A673 (cell line): ENCODE results near the gene LTF. TPM values are rescaled to one million over a fixed set of nuclear protein-coding genes. Genes with fewer than 3 reads are reported as not detected.

Experiments
- BruUV-seq: library from RNA; stranded (reverse); fragments of 400-500 nt; replicated peaks from 2 replicates; lab custom pipeline; 2021; lab: Mats Ljungman, UMichigan
- CTCF ChIA-PET: fragments of 300-600 bp; sonication (Branson Sonifier 250); formaldehyde crosslinking; loops from one replicate; lab custom pipeline; 2022; ENCODE audit warnings: antibody characterized with exemption; lab: Charles Lee
- POLR2A ChIA-PET: fragments of 300-600 bp; sonication (Branson Sonifier 250); formaldehyde crosslinking; loops from one replicate; lab custom pipeline; 2022; ENCODE audit warnings: antibody characterized with exemption; ENCODE audit not compliant: low non-redundant PET; lab: Charles Lee
- DNase-seq: peaks from one replicate; pipeline ENCODE4 v3.0.0-alpha.2; 2015; ENCODE audit warnings: low spot score
- H3K27ac ChIP-seq: fragments of 200-600 bp; sonication (generic); 2 replicates; pipeline ENCODE4 v1.5.1; 2016; ENCODE audit warnings: mixed run types, low read depth, mild to moderate bottlenecking, mixed read lengths, antibody characterized with exemption, low read length; ENCODE audit not compliant: poor library complexity, severe bottlenecking
- H3K27me3 ChIP-seq: fragments of 200-600 bp; sonication (generic); replicated peaks from 2 replicates; pipeline ENCODE4 v1.6.1; 2017; ENCODE audit warnings: mixed run types, low read depth, mild to moderate bottlenecking, mixed read lengths, antibody characterized with exemption, low read length; ENCODE audit not compliant: insufficient read depth, poor library complexity
- H3K36me3 ChIP-seq: fragments of 200-600 bp; sonication (generic); 2 replicates; pipeline ENCODE4 v1.6.1; 2016; ENCODE audit warnings: mixed run types, mild to moderate bottlenecking, mixed read lengths, antibody characterized with exemption, low read length; ENCODE audit not compliant: insufficient read depth, poor library complexity, severe bottlenecking
- H3K4me1 ChIP-seq: fragments of 200-600 bp; sonication (generic); 2 replicates; pipeline ENCODE4 v1.6.1; 2017; ENCODE audit warnings: mixed run types, mild to moderate bottlenecking, mixed read lengths, antibody characterized with exemption, low read length; ENCODE audit not compliant: insufficient read depth, poor library complexity, severe bottlenecking
- H3K4me3 ChIP-seq: fragments of 200-600 bp; sonication (generic); 2 replicates; pipeline ENCODE4 v1.5.1; 2016; ENCODE audit warnings: low read depth, mixed run types, mild to moderate bottlenecking, mixed read lengths, low read length; ENCODE audit not compliant: poor library complexity, severe bottlenecking
- H3K9me3 ChIP-seq: fragments of 200-600 bp; sonication (generic); 2 replicates; pipeline ENCODE4 v1.6.1; 2016; ENCODE audit warnings: mixed run types, low read depth, mild to moderate bottlenecking, mixed read lengths, antibody characterized with exemption, low read length; ENCODE audit not compliant: poor library complexity, severe bottlenecking
- EZH2 ChIP-seq: fragments of 200-600 bp; sonication (generic); IDR thresholded peaks from 2 replicates; pipeline ENCODE4 v1.6.1; 2017; ENCODE audit warnings: borderline replicate concordance, low read depth, mild to moderate bottlenecking, mixed read lengths, antibody characterized with exemption, low read length; ENCODE audit not compliant: poor library complexity, severe bottlenecking
- intact Hi-C: fragments of 100-400 bp; cut with micrococcal nuclease; formaldehyde crosslinking; loops from one replicate; pipeline ENCODE4 v1.10.0; 2022; ENCODE audit not compliant: unreplicated experiment
- total RNA-seq: library from RNA; stranded (reverse); gene quantifications from 2 replicates; pipeline ENCODE4 v1.2.3, GENCODE V29; 2021
- TF ChIP-seq, protein P1 (sequence below): fragments of 300-800, 200-600 bp; sonication (generic); conservative IDR thresholded peaks from 2 replicates; pipeline ENCODE4 v1.5.1; 2017; ENCODE audit warnings: low read depth, mild to moderate bottlenecking, antibody characterized with exemption, low read length, moderate library complexity, mixed read lengths

Gene LTF
- total RNA-seq, 1 experiment from 2014 or later, result not detected

DNA sequence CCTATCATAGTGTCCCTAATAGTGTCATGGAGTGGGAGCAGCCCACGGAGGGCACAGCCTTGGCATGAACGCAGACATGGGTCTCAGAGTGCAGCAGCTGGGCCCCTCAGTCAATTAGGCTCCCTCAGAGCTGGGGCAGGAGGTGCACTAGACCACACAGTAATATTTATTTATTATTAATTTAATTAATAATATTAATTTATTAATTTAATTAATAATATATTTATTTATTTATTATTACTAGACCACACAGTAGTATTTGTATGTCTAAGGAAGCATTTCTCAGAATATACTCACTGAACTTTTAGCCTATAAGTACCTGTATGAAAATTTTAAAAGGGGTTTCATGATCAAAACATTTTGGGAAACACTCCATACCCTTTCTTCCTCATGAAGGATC is 63.1 kb downstream of the LTF start:
- Histone ChIP-seq H3K27ac (no peak overlapping the region), H3K36me3 (no peaks in the 10 kb centered on the region), H3K4me3 (no peak overlapping the region), H3K4me1 (no peaks in the 10 kb centered on the region), H3K9me3 (no peaks in the 10 kb centered on the region), H3K27me3 (no peaks in the 10 kb centered on the region)
- CTCF ChIA-PET, result no interaction called here
- TF ChIP-seq, protein P1, sequence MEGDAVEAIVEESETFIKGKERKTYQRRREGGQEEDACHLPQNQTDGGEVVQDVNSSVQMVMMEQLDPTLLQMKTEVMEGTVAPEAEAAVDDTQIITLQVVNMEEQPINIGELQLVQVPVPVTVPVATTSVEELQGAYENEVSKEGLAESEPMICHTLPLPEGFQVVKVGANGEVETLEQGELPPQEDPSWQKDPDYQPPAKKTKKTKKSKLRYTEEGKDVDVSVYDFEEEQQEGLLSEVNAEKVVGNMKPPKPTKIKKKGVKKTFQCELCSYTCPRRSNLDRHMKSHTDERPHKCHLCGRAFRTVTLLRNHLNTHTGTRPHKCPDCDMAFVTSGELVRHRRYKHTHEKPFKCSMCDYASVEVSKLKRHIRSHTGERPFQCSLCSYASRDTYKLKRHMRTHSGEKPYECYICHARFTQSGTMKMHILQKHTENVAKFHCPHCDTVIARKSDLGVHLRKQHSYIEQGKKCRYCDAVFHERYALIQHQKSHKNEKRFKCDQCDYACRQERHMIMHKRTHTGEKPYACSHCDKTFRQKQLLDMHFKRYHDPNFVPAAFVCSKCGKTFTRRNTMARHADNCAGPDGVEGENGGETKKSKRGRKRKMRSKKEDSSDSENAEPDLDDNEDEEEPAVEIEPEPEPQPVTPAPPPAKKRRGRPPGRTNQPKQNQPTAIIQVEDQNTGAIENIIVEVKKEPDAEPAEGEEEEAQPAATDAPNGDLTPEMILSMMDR, result no peak
- no peak for TF ChIP-seq EZH2
- no peak for DNase-seq
- POLR2A ChIA-PET, result no interaction called here
- intact Hi-C loops, result no loop called here
- no TSS peak for BruUV-seq

DNA sequence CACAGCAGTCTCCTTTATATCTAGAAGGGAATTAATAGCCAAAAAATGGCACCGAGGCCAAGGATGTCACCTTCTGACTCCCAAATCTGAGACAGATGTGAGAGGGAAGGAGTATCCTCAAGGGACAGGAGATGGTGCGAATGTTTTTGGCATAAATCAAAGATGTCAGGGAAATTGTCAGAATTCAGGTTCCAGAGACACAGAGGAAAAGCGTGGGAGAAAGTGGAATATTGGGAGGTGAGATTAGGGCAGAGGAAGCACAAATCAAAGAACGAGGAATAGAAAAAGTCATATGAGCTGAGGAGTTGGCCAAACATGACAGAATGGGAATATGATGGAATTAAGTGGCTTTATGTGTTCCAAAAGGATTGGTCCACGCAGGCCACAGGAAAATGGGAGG is 63.9 kb downstream of the LTF start:
- H3K9me3 ChIP-seq, result no peaks in the 10 kb centered on the region
- H3K4me1 ChIP-seq, result no peaks in the 10 kb centered on the region
- intact Hi-C loops, result no loop called here
- ChIA-PET POLR2A (no interaction called here), CTCF (no interaction called here)
- BruUV-seq, result no TSS peak
- no peak overlapping the region for H3K27ac ChIP-seq
- H3K36me3 ChIP-seq, result no peaks in the 10 kb centered on the region
- no peak for DNase-seq
- H3K4me3 ChIP-seq, result no peak overlapping the region
- H3K27me3 ChIP-seq, result no peaks in the 10 kb centered on the region
- TF ChIP-seq, protein P1, result no peak
- TF ChIP-seq EZH2, result no peak

DNA sequence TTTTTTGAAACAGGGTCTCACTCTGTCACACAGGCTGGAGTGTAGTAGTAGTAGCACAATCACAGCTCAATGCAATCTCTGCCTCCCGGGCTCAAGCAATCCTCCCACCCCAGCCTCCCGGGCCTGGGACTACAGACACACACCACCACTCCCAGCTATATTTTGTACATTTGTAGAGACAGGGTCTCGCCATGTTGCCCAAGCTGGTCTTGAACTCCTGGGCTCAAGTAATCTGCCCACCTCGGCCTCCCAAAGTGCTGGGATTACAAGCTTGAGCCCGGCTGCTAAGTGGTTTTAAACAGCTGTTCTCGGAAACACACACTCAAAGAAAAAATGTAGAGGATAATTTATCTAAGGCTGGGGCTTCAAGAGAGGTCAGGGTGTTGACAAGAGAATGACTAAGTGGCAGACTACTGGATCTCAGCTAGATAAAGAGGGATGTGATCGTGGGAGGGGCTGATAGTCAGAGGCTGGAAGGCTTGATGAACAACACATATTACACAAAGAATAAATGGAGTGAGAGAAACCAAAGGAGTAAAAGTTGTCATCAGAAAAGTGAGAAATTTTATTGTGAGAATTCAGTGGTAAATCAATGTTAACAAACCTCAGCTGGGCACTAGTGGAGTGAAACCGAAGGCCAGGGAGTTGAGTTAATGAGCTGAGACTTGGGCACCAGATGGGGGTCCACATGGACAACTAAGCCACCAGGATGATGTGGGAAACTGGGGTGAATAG is 64.5 kb downstream of the LTF start:
- TF ChIP-seq, protein P1, result no peak
- TF ChIP-seq EZH2, result no peak
- Histone ChIP-seq H3K4me1 (no peaks in the 10 kb centered on the region), H3K36me3 (no peaks in the 10 kb centered on the region), H3K27me3 (no peaks in the 10 kb centered on the region), H3K27ac (no peak overlapping the region), H3K4me3 (no peak overlapping the region), H3K9me3 (no peaks in the 10 kb centered on the region)
- no TSS peak for BruUV-seq
- intact Hi-C loops, result no loop called here
- CTCF ChIA-PET, result no interaction called here
- DNase-seq, result no peak
- POLR2A ChIA-PET, result no interaction called here
